ENCODE data around the gene ACTL6B. TPM values are rescaled to one million over a fixed set of nuclear protein-coding genes. Genes with fewer than 3 reads are reported as not detected.

ACTL6B gene
- total RNA-seq, 1 experiment from 2014 or later, result not detected

- Histone ChIP-seq H3K36me3 (ENCODE audit: low read depth) (no peaks in the 10 kb centered on the region), H3K27me3 (ENCODE audit: insufficient read depth, low read depth) (no peaks in the 10 kb centered on the region), H2AFZ (no peak overlapping the region), H3K4me2 (no peak overlapping the region), H3K79me2 (ENCODE audit: low read depth) (peaks cover 30% of the 10 kb centered on the region), H3K27ac (no peak overlapping the region), H3K4me1 (replicated peaks; ENCODE audit: insufficient read depth) (no peaks in the 10 kb centered on the region), H3K9me3 (ENCODE audit: insufficient read depth, low read depth) (no peaks in the 10 kb centered on the region), H3K4me3 (no peak overlapping the region), H3F3A (ENCODE audit: insufficient read depth, low read depth) (peaks cover 3% of the 10 kb centered on the region; the same call in 1 of the 2 replicates), H4K20me1 (ENCODE audit: insufficient read depth) (peaks cover 36% of the 10 kb centered on the region), H3K9me2 (ENCODE audit: insufficient read depth) (no peaks in the 10 kb centered on the region)
- TF ChIP-seq CTCF (conservative IDR thresholded peaks at IDR 0.05) (no peak), EZH2 (IDR thresholded peaks at IDR 0.05; ENCODE audit: low read depth) (no peak)
- no TSS peak for BruUV-seq (replicated peaks)
- intact Hi-C loops (cut with micrococcal nuclease; ENCODE audit: unreplicated experiment), result no loop called here
- CTCF ChIA-PET, result no interaction called here
- POLR2A ChIA-PET (ENCODE audit: unreplicated experiment), result interaction anchor here (0.5 kb wide), 1 partner anchor 15 kb away, joined by 3 read pairs; no protein-coding TSS in a partner anchor
- no peak for DNase-seq
Measured at GRCh38 chr7:100686201-100686821, 30.1 kb upstream of the ACTL6B start.

- no peak overlapping the region for H3K27ac ChIP-seq
- no peaks in the 10 kb centered on the region for H3K4me1 ChIP-seq (replicated peaks; ENCODE audit: insufficient read depth)
- CTCF ChIA-PET, result no interaction called here
- no peak overlapping the region for H3K4me2 ChIP-seq
- no peak for DNase-seq
- H3K4me3 ChIP-seq, result no peak overlapping the region
- no TSS peak for BruUV-seq (replicated peaks)
- intact Hi-C loops (cut with micrococcal nuclease; ENCODE audit: unreplicated experiment), result no loop called here
- H4K20me1 ChIP-seq (ENCODE audit: insufficient read depth), result peaks cover 34% of the 10 kb centered on the region
- H2AFZ ChIP-seq, result no peak overlapping the region
- peaks cover 24% of the 10 kb centered on the region for H3K79me2 ChIP-seq (ENCODE audit: low read depth)
- H3F3A ChIP-seq (ENCODE audit: insufficient read depth, low read depth), result peaks cover 8% of the 10 kb centered on the region; the same call in 1 of the 2 replicates
- TF ChIP-seq CTCF (conservative IDR thresholded peaks at IDR 0.05) (no peak), EZH2 (IDR thresholded peaks at IDR 0.05; ENCODE audit: low read depth) (no peak)
- POLR2A ChIA-PET (ENCODE audit: unreplicated experiment), result interaction anchor here (0.5 kb wide), 1 partner anchor 15 kb away, joined by 3 read pairs; no protein-coding TSS in a partner anchor
- H3K9me3 ChIP-seq (ENCODE audit: insufficient read depth, low read depth), result no peaks in the 10 kb centered on the region
- no peaks in the 10 kb centered on the region for H3K9me2 ChIP-seq (ENCODE audit: insufficient read depth)
- no peaks in the 10 kb centered on the region for H3K36me3 ChIP-seq (ENCODE audit: low read depth)
- H3K27me3 ChIP-seq (ENCODE audit: insufficient read depth, low read depth), result no peaks in the 10 kb centered on the region
Measured at GRCh38 chr7:100685631-100686145, 29.4 kb upstream of the ACTL6B start.

GRCh38 chr7:100685049-100685605 lies 28.9 kb upstream of the ACTL6B start:
- Histone ChIP-seq H3K36me3 (ENCODE audit: low read depth) (no peaks in the 10 kb centered on the region), H3K4me3 (no peak overlapping the region), H3K4me1 (replicated peaks; ENCODE audit: insufficient read depth) (no peaks in the 10 kb centered on the region), H2AFZ (no peak overlapping the region), H3K9me2 (ENCODE audit: insufficient read depth) (no peaks in the 10 kb centered on the region), H4K20me1 (ENCODE audit: insufficient read depth) (peaks cover 31% of the 10 kb centered on the region), H3K4me2 (no peak overlapping the region), H3K9me3 (ENCODE audit: insufficient read depth, low read depth) (no peaks in the 10 kb centered on the region), H3K79me2 (ENCODE audit: low read depth) (peaks cover 19% of the 10 kb centered on the region), H3F3A (ENCODE audit: insufficient read depth, low read depth) (peaks cover 14% of the 10 kb centered on the region; the same call in 1 of the 2 replicates), H3K27ac (no peak overlapping the region), H3K27me3 (ENCODE audit: insufficient read depth, low read depth) (no peaks in the 10 kb centered on the region)
- no TSS peak for BruUV-seq (replicated peaks)
- TF ChIP-seq EZH2 (IDR thresholded peaks at IDR 0.05; ENCODE audit: low read depth), result no peak
- no peak for TF ChIP-seq CTCF (conservative IDR thresholded peaks at IDR 0.05)
- CTCF ChIA-PET, result no interaction called here
- POLR2A ChIA-PET (ENCODE audit: unreplicated experiment), result interaction anchor here (0.7 kb wide), 1 partner anchor 117 kb away, joined by 6 read pairs; no protein-coding TSS in a partner anchor
- no peak for DNase-seq
- intact Hi-C loops (cut with micrococcal nuclease; ENCODE audit: unreplicated experiment), result no loop called here

Data from PC-9 (cell line).